GM18868 (cell line): ENCODE data around the gene SLC35F1.
A peak's percentile ranks its signal among the peaks of the same experiment; 100 is the strongest.

ENCODE experiments used
- ATAC-seq: cut with Tn5 transposase; IDR thresholded peaks from one replicate; pipeline ENCODE4 v1.9.1; 2021; ENCODE audit warnings: mild to moderate bottlenecking, moderate library complexity; ENCODE audit not compliant: unreplicated experiment

Gene SLC35F1

GRCh38 chr6:118344014-118344670 lies 437.1 kb downstream of the SLC35F1 start:
- ATAC-seq = no peak

GRCh38 chr6:118350881-118351430 lies 443.9 kb downstream of the SLC35F1 start:
- ATAC-seq = no peak

GRCh38 chr6:118353564-118353963 lies 446.5 kb downstream of the SLC35F1 start:
- no peak for ATAC-seq

GRCh38 chr6:118354641-118355040 lies 447.6 kb downstream of the SLC35F1 start:
- ATAC-seq = peak; percentile 99

DNA sequence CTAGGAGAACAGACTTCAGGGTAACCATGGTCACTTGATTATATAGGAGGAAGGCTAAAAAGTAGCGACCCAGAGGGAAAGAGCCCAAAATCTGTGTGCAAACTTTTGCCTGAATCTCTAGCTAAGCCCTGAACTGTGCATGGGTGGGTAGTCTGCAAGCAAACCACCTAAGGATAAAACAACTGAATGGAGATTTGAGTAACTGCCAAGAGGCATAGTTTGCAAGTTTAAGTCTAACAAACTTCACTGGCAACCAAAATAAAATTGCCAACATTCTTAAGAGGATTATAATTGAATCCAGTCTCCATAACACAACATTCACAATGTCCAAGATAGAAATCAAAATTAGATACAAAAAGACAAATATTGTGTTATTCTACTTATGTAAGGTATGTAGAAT lies 449.0 kb downstream of the SLC35F1 start:
- ATAC-seq = no peak

- ATAC-seq = no peak
These were observed 449.6 kb downstream of the SLC35F1 start for GRCh38 chr6:118356686-118357085.
